Measurements from ENCODE around the gene PSMA1. TPM values are rescaled to one million over a fixed set of nuclear protein-coding genes. Genes with fewer than 3 reads are reported as not detected.

The PSMA1 gene
- total RNA-seq, 6 donors from 2014 or later = 66.1 to 113 (median 101) TPM

GRCh38 chr11:14547440-14547839 is 27.3 kb upstream of the PSMA1 start:
- DNase-seq = no peak
- no peak for ATAC-seq (ENCODE audit: low FRiP score in 2 of 2)
- no peak for TF ChIP-seq EP300 (IDR thresholded peaks at IDR 0.05)
- TF ChIP-seq POLR2AphosphoS5 (IDR thresholded peaks at IDR 0.05) = no peak
- no peak for TF ChIP-seq POLR2A (IDR thresholded peaks at IDR 0.05)
- TF ChIP-seq CTCF (IDR thresholded peaks at IDR 0.05) = no peak
- no peaks in the 10 kb centered on the region for H3K9me3 ChIP-seq
- no peak overlapping the region for H3K27ac ChIP-seq
- H3K4me1 ChIP-seq = peaks cover 0 to 14% (median 2%) of the 10 kb centered on the region in 4 donors
- no peaks in the 10 kb centered on the region for H3K36me3 ChIP-seq
- no peaks in the 10 kb centered on the region for H3K27me3 ChIP-seq
- H3K4me3 ChIP-seq = no peak overlapping the region
- 82% methylated on average over 2 of the region's 2 CpGs; no CpG with 5 or more reads in 1 of the 2 donors for WGBS, 2 donors

DNA sequence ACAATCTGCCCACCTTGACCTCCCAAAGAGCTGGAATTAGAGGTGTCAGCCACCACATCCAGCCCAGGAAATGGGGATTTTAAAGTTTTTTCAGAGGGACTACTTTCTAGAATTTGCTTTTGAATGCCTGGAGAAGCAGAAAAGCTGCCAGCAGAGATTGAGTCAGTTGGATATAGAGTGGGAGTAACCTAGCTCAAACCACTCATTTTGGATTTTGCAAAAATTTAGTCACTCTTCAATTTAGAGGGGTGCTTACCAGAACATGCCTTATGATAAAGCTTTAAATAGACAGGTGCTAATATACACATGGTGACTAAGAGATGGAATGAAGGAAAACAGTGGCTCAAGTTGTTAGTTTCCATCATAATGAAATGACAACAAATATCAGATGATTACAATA is 26.5 kb upstream of the PSMA1 start:
- no peak for DNase-seq
- TF ChIP-seq CTCF (IDR thresholded peaks at IDR 0.05) = no peak
- TF ChIP-seq EP300 (IDR thresholded peaks at IDR 0.05) = no peak
- no peak for TF ChIP-seq POLR2A (IDR thresholded peaks at IDR 0.05)
- TF ChIP-seq POLR2AphosphoS5 (IDR thresholded peaks at IDR 0.05) = no peak
- H3K27ac ChIP-seq = no peak overlapping the region
- H3K9me3 ChIP-seq = no peaks in the 10 kb centered on the region
- H3K36me3 ChIP-seq = no peaks in the 10 kb centered on the region
- no peak for ATAC-seq (ENCODE audit: low FRiP score in 2 of 2)
- no peak overlapping the region for H3K4me3 ChIP-seq
- peaks cover under 1 to 19% (median 7%) of the 10 kb centered on the region in 4 donors for H3K4me1 ChIP-seq
- H3K27me3 ChIP-seq = no peaks in the 10 kb centered on the region

- Histone ChIP-seq H3K9me3 (no peaks in the 10 kb centered on the region), H3K4me1 (peaks cover 12 to 36% (median 20%) of the 10 kb centered on the region in 4 donors), H3K36me3 (no peaks in the 10 kb centered on the region), H3K4me3 (no peak overlapping the region), H3K27ac (peak overlapping the region in 2 of 4 donors; percentile 18 to 65), H3K27me3 (no peaks in the 10 kb centered on the region)
- 36 to 52% methylated on average over 3 of the region's 3 CpGs for WGBS, 2 donors
- DNase-seq (no peak), ATAC-seq (ENCODE audit: low FRiP score in 2 of 2) (peak in 1 of 2 donors; percentile 50)
- TF ChIP-seq EP300 (IDR thresholded peaks at IDR 0.05) = peak in 1 of 4 donors; percentile 8
- TF ChIP-seq POLR2AphosphoS5 (IDR thresholded peaks at IDR 0.05) = no peak
These were observed 24.4 kb upstream of the PSMA1 start for GRCh38 chr11:14544611-14545010.

GRCh38 chr11:14543260-14543659 is 23.1 kb upstream of the PSMA1 start:
- Histone ChIP-seq H3K36me3 (no peaks in the 10 kb centered on the region), H3K27me3 (no peaks in the 10 kb centered on the region), H3K9me3 (no peaks in the 10 kb centered on the region), H3K4me1 (peaks cover 12 to 42% (median 24%) of the 10 kb centered on the region in 4 donors), H3K27ac (peak overlapping the region in 1 of 4 donors; percentile 52), H3K4me3 (no peak overlapping the region)
- WGBS, 2 donors = 47 to 61% methylated on average over 1 of the region's 1 CpG
- no peak for TF ChIP-seq POLR2AphosphoS5 (IDR thresholded peaks at IDR 0.05)
- no peak for TF ChIP-seq EP300 (IDR thresholded peaks at IDR 0.05)
- no peak for TF ChIP-seq CTCF (IDR thresholded peaks at IDR 0.05)
- TF ChIP-seq POLR2A (IDR thresholded peaks at IDR 0.05) = no peak
- ATAC-seq (ENCODE audit: low FRiP score in 2 of 2) = no peak
- DNase-seq = no peak

- TF ChIP-seq POLR2A (IDR thresholded peaks at IDR 0.05) = no peak
- no peak for TF ChIP-seq CTCF (IDR thresholded peaks at IDR 0.05)
- no peak for TF ChIP-seq POLR2AphosphoS5 (IDR thresholded peaks at IDR 0.05)
- TF ChIP-seq EP300 (IDR thresholded peaks at IDR 0.05) = no peak
- ATAC-seq (ENCODE audit: low FRiP score in 2 of 2) (no peak), DNase-seq (no peak)
- Histone ChIP-seq H3K9me3 (no peaks in the 10 kb centered on the region), H3K36me3 (no peaks in the 10 kb centered on the region), H3K27ac (peak overlapping the region in 3 of 4 donors; percentile 6 to 52 (median 31)), H3K27me3 (no peaks in the 10 kb centered on the region), H3K4me1 (peaks cover 16 to 49% (median 29%) of the 10 kb centered on the region in 4 donors), H3K4me3 (no peak overlapping the region)
These were observed 22.1 kb upstream of the PSMA1 start for GRCh38 chr11:14542324-14542723.
